ENCODE results near the gene GSTO2.

The GSTO2 gene

GRCh38 chr10:104326991-104327610 lies 58.1 kb downstream of the GSTO2 start:
- no peak for DNase-seq

- DNase-seq = peak; percentile 88
Observed at GRCh38 chr10:104327745-104328645, 59.0 kb downstream of the GSTO2 start.

GRCh38 chr10:104328646-104328895 lies 59.6 kb downstream of the GSTO2 start:
- DNase-seq = no peak

- peak; percentile 79 for DNase-seq
Observed at GRCh38 chr10:104328896-104329710, 60.1 kb downstream of the GSTO2 start.

- peak; percentile 85 for DNase-seq
Observed at GRCh38 chr10:104329735-104330134, 60.8 kb downstream of the GSTO2 start.

GRCh38 chr10:104330168-104331110 lies 61.5 kb downstream of the GSTO2 start:
- DNase-seq = peak; percentile 82

GRCh38 chr10:104331208-104331838 lies 62.3 kb downstream of the GSTO2 start:
- peak; percentile 18 for DNase-seq

GRCh38 chr10:104332243-104333031 lies 63.5 kb downstream of the GSTO2 start:
- DNase-seq = peak; percentile 78

GRCh38 chr10:104333032-104333727 lies 64.2 kb downstream of the GSTO2 start:
- DNase-seq = no peak

- DNase-seq = no peak
Observed at GRCh38 chr10:104333728-104334373, 64.9 kb downstream of the GSTO2 start.

- DNase-seq = no peak
Observed at GRCh38 chr10:104334561-104334960, 65.6 kb downstream of the GSTO2 start.

GRCh38 chr10:104334965-104335650 lies 66.1 kb downstream of the GSTO2 start:
- DNase-seq = no peak

GRCh38 chr10:104336821-104337467 lies 68.0 kb downstream of the GSTO2 start:
- DNase-seq = peak; percentile 82

- no peak for DNase-seq
Observed at GRCh38 chr10:104337521-104337984, 68.6 kb downstream of the GSTO2 start.

- peak; percentile 86 for DNase-seq
Observed at GRCh38 chr10:104337985-104338735, 69.2 kb downstream of the GSTO2 start, which contains the start of gene ITPRIP. TSS of gene ITPRIP (minus strand) at chr10:104338465. CDS start at chr10:104316051, 22,414 bp downstream.

- peak; percentile 77 for DNase-seq
Observed at GRCh38 chr10:104339469-104340110, 70.6 kb downstream of the GSTO2 start.

GRCh38 chr10:104340111-104340526 lies 71.1 kb downstream of the GSTO2 start:
- no peak for DNase-seq

Data from fibroblast of skin of scalp (primary cell).